ENCODE data around the gene BOLA3.

DNA sequence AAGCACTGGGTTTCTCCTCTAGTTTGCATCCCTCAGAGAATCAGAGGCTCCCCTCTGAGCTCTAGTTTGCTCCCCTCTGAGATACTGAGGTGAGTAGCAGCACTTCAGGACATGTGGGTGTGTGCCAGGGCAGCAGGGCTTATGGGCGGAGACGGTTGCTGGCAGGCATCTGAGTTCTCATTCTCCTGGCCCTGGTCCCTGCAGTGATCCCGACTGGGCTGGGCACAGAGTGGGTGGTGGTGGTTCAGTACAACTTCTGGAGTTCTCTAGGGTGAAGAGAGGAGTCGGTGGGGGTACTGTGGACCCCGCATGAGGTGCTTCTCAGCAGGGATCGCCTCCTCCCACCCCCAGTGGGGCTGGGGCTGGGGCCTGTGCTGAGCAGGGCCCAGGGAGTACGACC, 47.9 kb downstream of the BOLA3 start:
- TF ChIP-seq POLR2A (IDR thresholded peaks at IDR 0.05), result no peak
- TF ChIP-seq, protein P1, sequence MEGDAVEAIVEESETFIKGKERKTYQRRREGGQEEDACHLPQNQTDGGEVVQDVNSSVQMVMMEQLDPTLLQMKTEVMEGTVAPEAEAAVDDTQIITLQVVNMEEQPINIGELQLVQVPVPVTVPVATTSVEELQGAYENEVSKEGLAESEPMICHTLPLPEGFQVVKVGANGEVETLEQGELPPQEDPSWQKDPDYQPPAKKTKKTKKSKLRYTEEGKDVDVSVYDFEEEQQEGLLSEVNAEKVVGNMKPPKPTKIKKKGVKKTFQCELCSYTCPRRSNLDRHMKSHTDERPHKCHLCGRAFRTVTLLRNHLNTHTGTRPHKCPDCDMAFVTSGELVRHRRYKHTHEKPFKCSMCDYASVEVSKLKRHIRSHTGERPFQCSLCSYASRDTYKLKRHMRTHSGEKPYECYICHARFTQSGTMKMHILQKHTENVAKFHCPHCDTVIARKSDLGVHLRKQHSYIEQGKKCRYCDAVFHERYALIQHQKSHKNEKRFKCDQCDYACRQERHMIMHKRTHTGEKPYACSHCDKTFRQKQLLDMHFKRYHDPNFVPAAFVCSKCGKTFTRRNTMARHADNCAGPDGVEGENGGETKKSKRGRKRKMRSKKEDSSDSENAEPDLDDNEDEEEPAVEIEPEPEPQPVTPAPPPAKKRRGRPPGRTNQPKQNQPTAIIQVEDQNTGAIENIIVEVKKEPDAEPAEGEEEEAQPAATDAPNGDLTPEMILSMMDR (IDR thresholded peaks at IDR 0.05), result no peak
